SK-N-SH (cell line): ENCODE data around the gene CCDC192.

Experiments
- MXI1 ChIP-seq: IDR thresholded peaks from 2 replicates; pipeline ENCODE4 v1.6.1; 2012; ENCODE audit warnings: mild to moderate bottlenecking, low read depth, low read length, improper control_type of control experiment
- POLR2AphosphoS5 ChIP-seq: IDR thresholded peaks from 2 replicates; pipeline ENCODE4 v1.6.1; 2012; ENCODE audit warnings: low read depth, low read length
- RAD21 ChIP-seq: IDR thresholded peaks from 2 replicates; pipeline ENCODE4 v1.6.1; 2012; ENCODE audit warnings: mild to moderate bottlenecking, low read length
- YY1 ChIP-seq: IDR thresholded peaks from 2 replicates; pipeline ENCODE4 v1.4.0; 2012; ENCODE audit warnings: low read depth, mild to moderate bottlenecking
- TF ChIP-seq, protein P1 (sequence below): IDR thresholded peaks from 2 replicates; pipeline ENCODE4 v1.4.0; 2012; ENCODE audit warnings: low read depth

DNA sequence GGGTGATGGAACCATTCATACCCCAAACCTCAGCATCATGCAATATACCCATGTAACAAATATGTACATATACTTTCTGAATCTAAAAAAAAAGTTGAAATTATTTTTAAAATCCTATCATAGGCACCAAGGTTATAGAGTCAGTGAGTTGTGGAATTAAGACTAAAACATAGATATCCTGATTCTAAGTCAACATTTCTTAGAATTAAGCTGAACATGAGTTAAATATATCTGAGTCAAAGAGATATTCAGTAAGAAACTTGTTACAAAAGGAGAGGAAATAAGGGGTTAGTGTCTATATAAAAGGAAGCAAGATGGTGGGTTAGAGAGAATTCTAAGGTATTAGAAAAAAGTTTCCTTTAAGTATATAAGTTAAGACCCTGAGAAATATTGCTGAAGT, 89.9 kb downstream of the CCDC192 start:
- TF ChIP-seq RAD21: no peak
- no peak for TF ChIP-seq MXI1
- TF ChIP-seq, protein P1, sequence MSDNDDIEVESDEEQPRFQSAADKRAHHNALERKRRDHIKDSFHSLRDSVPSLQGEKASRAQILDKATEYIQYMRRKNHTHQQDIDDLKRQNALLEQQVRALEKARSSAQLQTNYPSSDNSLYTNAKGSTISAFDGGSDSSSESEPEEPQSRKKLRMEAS: no peak
- TF ChIP-seq YY1: no peak
- no peak for TF ChIP-seq POLR2AphosphoS5
